IMR-90 (cell line): ENCODE results near the gene UXS1. TPM values are rescaled to one million over a fixed set of nuclear protein-coding genes. Genes with fewer than 3 reads are reported as not detected.

ENCODE experiments used
- ATAC-seq: fragments of 200-7000 bp; cut with Tn5 transposase; 2 replicates; pipeline ENCODE4 v1.9.1; 2020; ENCODE audit warnings: low read depth, mild to moderate bottlenecking, moderate library complexity
- BruUV-seq: library from RNA; stranded (reverse); fragments of 400-500 nt; replicated peaks from 2 replicates; lab custom pipeline; 2021; lab: Mats Ljungman, UMichigan
- CTCF ChIA-PET: fragments of 300-600 bp; formaldehyde crosslinking; extraction: SDS; loops from one replicate; lab custom pipeline; 2021; ENCODE audit warnings: antibody characterized with exemption; lab: Yijun Ruan, JAX
- POLR2A ChIA-PET: fragments of 300-600 bp; sonication (Branson Sonifier 250); formaldehyde crosslinking; loops from one replicate; lab custom pipeline; 2022; ENCODE audit warnings: antibody characterized with exemption; ENCODE audit not compliant: unreplicated experiment; lab: Charles Lee
- DNase-seq: peaks from one replicate; pipeline ENCODE4 v3.0.0; 2013
- H2AFZ ChIP-seq: replicated peaks from 2 replicates; pipeline ENCODE3; 2013; ENCODE audit warnings: low read length, mild to moderate bottlenecking; ENCODE audit not compliant: poor library complexity
- H2AK5ac ChIP-seq: 2 replicates; pipeline ENCODE4 v1.6.1; 2013; ENCODE audit warnings: low read depth, low read length, inconsistent platforms
- H2AK9ac ChIP-seq: replicated peaks from 2 replicates; pipeline ENCODE3; 2013; ENCODE audit warnings: mild to moderate bottlenecking, low read depth, low read length, moderate library complexity; ENCODE audit not compliant: poor library complexity
- H2BK120ac ChIP-seq: 2 replicates; pipeline ENCODE4 v1.6.1; 2013; ENCODE audit warnings: low read depth, low read length, inconsistent platforms
- H2BK15ac ChIP-seq: 3 replicates; pipeline ENCODE4 v1.6.1; 2013; ENCODE audit warnings: low read depth, low read length, inconsistent platforms
- H2BK20ac ChIP-seq: 2 replicates; pipeline ENCODE4 v1.6.1; 2013; ENCODE audit warnings: low read depth, mild to moderate bottlenecking, inconsistent platforms, low read length, moderate library complexity
- H2BK5ac ChIP-seq: 2 replicates; pipeline ENCODE4 v1.6.1; 2013; ENCODE audit warnings: mild to moderate bottlenecking, low read depth, low read length, inconsistent platforms; ENCODE audit not compliant: poor library complexity, severe bottlenecking
- H3K14ac ChIP-seq: replicated peaks from 2 replicates; pipeline ENCODE4 v1.6.1; 2013; ENCODE audit warnings: low read depth, low read length, inconsistent platforms
- H3K18ac ChIP-seq: 2 replicates; pipeline ENCODE4 v1.6.1; 2013; ENCODE audit warnings: low read depth, low read length, control low read depth
- H3K23ac ChIP-seq: 2 replicates; pipeline ENCODE4 v1.6.1; 2013; ENCODE audit warnings: low read depth, low read length, inconsistent platforms
- H3K27ac ChIP-seq: 2 replicates; pipeline ENCODE4 v1.5.1; 2013; ENCODE audit warnings: mild to moderate bottlenecking, control low read depth, low read length; ENCODE audit not compliant: insufficient read depth
- H3K27me3 ChIP-seq: 2 replicates; pipeline ENCODE4 v1.6.1; 2013; ENCODE audit warnings: low read length; ENCODE audit not compliant: control insufficient read depth, insufficient read depth
- H3K36me3 ChIP-seq: 2 replicates; pipeline ENCODE4 v1.6.1; 2013; ENCODE audit warnings: low read length, mixed read lengths; ENCODE audit not compliant: control insufficient read depth, insufficient read depth
- H3K4ac ChIP-seq: 2 replicates; pipeline ENCODE4 v1.6.1; 2013; ENCODE audit warnings: low read depth, low read length, inconsistent platforms
- H3K4me1 ChIP-seq: 2 replicates; pipeline ENCODE4 v1.6.1; 2013; ENCODE audit warnings: low read length, mixed read lengths; ENCODE audit not compliant: control insufficient read depth, insufficient read depth
- H3K4me2 ChIP-seq: 2 replicates; pipeline ENCODE4 v1.6.1; 2013; ENCODE audit warnings: low read depth, mild to moderate bottlenecking, control low read depth, low read length, moderate library complexity
- H3K4me3 ChIP-seq: 2 replicates; pipeline ENCODE4 v1.5.1; 2013; ENCODE audit warnings: low read depth, mild to moderate bottlenecking, control low read depth, low read length, moderate library complexity; ENCODE audit not compliant: insufficient read depth
- H3K56ac ChIP-seq: 2 replicates; pipeline ENCODE4 v1.6.1; 2013; ENCODE audit warnings: low read length, inconsistent platforms; ENCODE audit not compliant: insufficient read depth; ENCODE audit errors: extremely low read depth
- H3K79me1 ChIP-seq, 2 experiments: 2 replicates each; pipeline ENCODE4 v1.6.1; 2013; ENCODE audit warnings: low read length in 2 of 2, inconsistent platforms in 1 of 2, low read depth in 1 of 2
- H3K9ac ChIP-seq: 2 replicates; pipeline ENCODE4 v1.6.1; 2013; ENCODE audit warnings: low read depth, low read length, control low read depth
- H3K9me1 ChIP-seq: 2 replicates; pipeline ENCODE4 v1.6.1; 2013; ENCODE audit warnings: low read length, inconsistent platforms; ENCODE audit not compliant: insufficient read depth
- H3K9me3 ChIP-seq: 2 replicates; pipeline ENCODE4 v1.6.1; 2013; ENCODE audit warnings: low read length; ENCODE audit not compliant: control insufficient read depth, insufficient read depth
- H4K20me1 ChIP-seq: 2 replicates; pipeline ENCODE4 v1.6.1; 2013; ENCODE audit warnings: low read length, inconsistent platforms; ENCODE audit not compliant: insufficient read depth
- H4K5ac ChIP-seq: 2 replicates; pipeline ENCODE4 v1.6.1; 2013; ENCODE audit warnings: mild to moderate bottlenecking, low read depth, low read length, control low read depth
- H4K8ac ChIP-seq, 2 experiments: 2 replicates each; pipeline ENCODE4 v1.6.1; 2013; ENCODE audit warnings: low read depth in 2 of 2, low read length in 2 of 2, control low read depth in 1 of 2, inconsistent platforms in 1 of 2
- H4K91ac ChIP-seq: 2 replicates; pipeline ENCODE4 v1.6.1; 2013; ENCODE audit warnings: low read depth, low read length, inconsistent platforms; ENCODE audit not compliant: insufficient read depth
- POLR2A ChIP-seq: IDR thresholded peaks from 2 replicates; pipeline ENCODE4 v1.6.1; 2012; ENCODE audit warnings: mild to moderate bottlenecking, low read depth, low read length
- RFX5 ChIP-seq: IDR thresholded peaks from 2 replicates; pipeline ENCODE4 v1.8.0; 2012; ENCODE audit warnings: low read depth, mild to moderate bottlenecking, low read length, moderate library complexity
- WGBS, 2 experiments: methylation state at CpG; one replicate each; pipeline versions ENCODE4 v1.1.5 to v1.1.7; 2013; ENCODE audit warnings: missing lambda C conversion rate in 2 of 2; ENCODE audit not compliant: insufficient read length in 1 of 2; ENCODE audit errors: extremely low coverage in 2 of 2; 5-methylcytosine and 5-hydroxymethylcytosine counted together
- dilution Hi-C: fragments of 300-500 bp; cut with HindIII; formaldehyde crosslinking; loops from one replicate; pipeline ENCODE4 v1.14.3; 2018; ENCODE audit warnings: low sequenced_read_pairs; ENCODE audit not compliant: unreplicated experiment
- in situ Hi-C: fragments of 300-500 bp; cut with MboI; formaldehyde crosslinking; loops from 3 replicates; pipeline ENCODE4 v1.14.3; 2019; ENCODE audit warnings: low sequenced_read_pairs, inconsistent platforms, mixed read lengths
- intact Hi-C: fragments of 100-400 bp; cut with micrococcal nuclease; formaldehyde crosslinking; loops from 2 replicates; pipeline ENCODE4 v1.10.0; 2022
- polyA plus RNA-seq, 3 experiments: library from polyadenylated mRNA; depleted of rRNA; stranded (reverse); fragments of >200 nt; gene quantifications; 2 replicates each; pipeline ENCODE4 v1.2.3, GENCODE V29; 2012; ENCODE audit warnings: low replicate concordance in 1 of 3
- total RNA-seq: library from RNA; depleted of rRNA; stranded (reverse); fragments of >200 nt; gene quantifications from 2 replicates; pipeline ENCODE4 v1.2.3, GENCODE V29; 2012

Gene UXS1
- total and polyA plus RNA-seq, 2 of the 4 experiments (the other 2 are of a cell fraction), result 33.7 to 54.3 TPM

DNA sequence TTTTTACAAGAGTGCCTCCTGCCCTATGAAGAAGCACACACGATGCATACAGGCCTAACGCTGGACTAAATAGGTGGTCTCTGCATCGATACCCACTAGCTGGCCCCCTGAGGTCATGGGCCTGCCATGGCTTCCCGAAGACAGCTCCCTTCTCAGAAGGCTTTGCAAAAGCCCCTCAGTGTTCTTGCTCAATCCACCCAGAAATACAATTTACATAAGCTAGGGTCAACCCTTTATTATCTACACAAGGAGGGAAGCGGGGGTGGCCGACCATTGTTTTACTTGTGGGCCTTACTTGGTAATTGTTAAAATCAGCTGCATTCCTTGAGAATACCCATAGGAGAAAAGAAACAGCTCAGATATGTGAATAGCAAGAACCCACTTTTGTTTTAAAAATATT is 28.5 kb downstream of the UXS1 start:
- Histone ChIP-seq H3K18ac (no peak overlapping the region), H3K9ac (no peak overlapping the region), H2BK120ac (no peak overlapping the region), H4K91ac (no peak overlapping the region), H4K5ac (no peak overlapping the region), H3K4me2 (no peak overlapping the region), H2AK5ac (no peak overlapping the region), H2AFZ (no peak overlapping the region), H2BK5ac (no peak overlapping the region), H3K14ac (no peak overlapping the region), H3K79me1 (peaks cover 6 to 17% of the 10 kb centered on the region in 2 experiments; a peak in 3 of 4 replicates), H3K56ac (no peak overlapping the region), H3K9me1 (peaks cover 4% of the 10 kb centered on the region; the same call in 1 of the 2 replicates), H3K4me1 (no peaks in the 10 kb centered on the region), H3K23ac (no peak overlapping the region), H4K8ac (no peak overlapping the region), H3K4me3 (no peak overlapping the region), H3K36me3 (peaks cover 5% of the 10 kb centered on the region), H4K20me1 (peaks cover 19% of the 10 kb centered on the region), H3K4ac (no peak overlapping the region), H3K27me3 (no peaks in the 10 kb centered on the region), H2AK9ac (no peak overlapping the region), H2BK15ac (no peak overlapping the region), H2BK20ac (no peak overlapping the region), H3K27ac (no peak overlapping the region), H3K9me3 (no peaks in the 10 kb centered on the region)
- no TSS peak for BruUV-seq
- TF ChIP-seq POLR2A (no peak), RFX5 (no peak)
- ChIA-PET POLR2A (no interaction called here), CTCF (no interaction called here)
- dilution Hi-C loops, result no loop called here
- intact Hi-C loops, result no loop called here
- DNase-seq (no peak), ATAC-seq (no peak)
- WGBS, 2 experiments, result no CpG with 5 or more reads among the region's 6 CpGs
- in situ Hi-C loops, result no loop called here
